Measurements from ENCODE around the gene ADAM8.

DNA sequence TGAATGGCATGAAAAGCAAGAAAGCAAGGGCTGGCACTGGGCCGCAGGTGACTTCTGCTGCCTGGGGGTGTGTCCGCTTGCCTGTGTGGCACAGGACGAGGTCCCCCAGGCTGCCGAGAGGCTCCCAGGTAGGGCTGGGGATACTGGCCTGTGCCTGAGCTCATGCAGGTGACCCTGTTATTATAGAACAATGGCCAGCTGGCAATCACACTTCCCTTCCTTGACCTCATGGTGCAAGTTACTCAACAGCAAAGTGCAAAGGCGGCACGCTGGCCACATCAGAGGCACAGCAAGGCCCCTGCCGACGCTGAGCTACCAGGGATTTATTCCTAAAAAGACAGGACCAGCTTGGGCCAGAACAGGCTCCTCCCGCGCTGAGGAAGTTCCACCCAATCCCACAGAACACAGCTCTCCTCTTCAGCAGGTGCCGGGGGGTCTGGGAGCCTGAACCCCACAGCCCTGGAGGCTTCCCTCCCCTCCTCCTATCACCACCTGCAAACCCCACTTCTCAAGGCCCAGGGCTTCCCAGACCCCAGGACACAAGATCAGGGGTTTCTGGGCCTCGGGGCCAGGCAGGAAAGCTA is 1.4 kb upstream of the ADAM8 start:
- no peak for TF ChIP-seq CTCF (IDR thresholded peaks at IDR 0.05)
- TF ChIP-seq POLR2AphosphoS5 (IDR thresholded peaks at IDR 0.05): no peak
- TF ChIP-seq POLR2A (IDR thresholded peaks at IDR 0.05): no peak
- no peak for TF ChIP-seq EP300 (IDR thresholded peaks at IDR 0.05; ENCODE audit: low read depth)
